ENCODE data around the gene SMAD6.
"Not testable (repeated sequence)": the region's sequence is repeated elsewhere in the genome, so short reads cannot be mapped to it uniquely, and the experiment has no call there.

Gene SMAD6

DNA sequence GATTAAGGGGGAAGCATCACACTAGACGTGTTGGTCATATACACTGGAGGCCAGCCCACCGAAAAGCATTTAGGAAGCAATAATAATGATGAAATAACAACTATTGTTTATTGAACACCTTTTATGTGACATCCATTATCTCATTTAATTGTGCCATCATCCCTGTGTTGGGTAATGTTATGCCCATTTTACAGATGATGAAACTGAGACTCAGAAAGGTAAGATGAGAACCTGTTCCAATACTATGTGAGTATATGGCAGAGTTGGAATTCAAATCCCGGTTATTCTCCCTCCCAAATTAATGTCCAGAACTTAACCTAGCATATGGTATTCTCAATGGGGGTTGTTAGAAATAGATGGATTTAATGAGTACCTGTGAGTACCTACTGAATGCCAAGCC, 99.2 kb downstream of the SMAD6 start:
- no peak for DNase-seq

DNA sequence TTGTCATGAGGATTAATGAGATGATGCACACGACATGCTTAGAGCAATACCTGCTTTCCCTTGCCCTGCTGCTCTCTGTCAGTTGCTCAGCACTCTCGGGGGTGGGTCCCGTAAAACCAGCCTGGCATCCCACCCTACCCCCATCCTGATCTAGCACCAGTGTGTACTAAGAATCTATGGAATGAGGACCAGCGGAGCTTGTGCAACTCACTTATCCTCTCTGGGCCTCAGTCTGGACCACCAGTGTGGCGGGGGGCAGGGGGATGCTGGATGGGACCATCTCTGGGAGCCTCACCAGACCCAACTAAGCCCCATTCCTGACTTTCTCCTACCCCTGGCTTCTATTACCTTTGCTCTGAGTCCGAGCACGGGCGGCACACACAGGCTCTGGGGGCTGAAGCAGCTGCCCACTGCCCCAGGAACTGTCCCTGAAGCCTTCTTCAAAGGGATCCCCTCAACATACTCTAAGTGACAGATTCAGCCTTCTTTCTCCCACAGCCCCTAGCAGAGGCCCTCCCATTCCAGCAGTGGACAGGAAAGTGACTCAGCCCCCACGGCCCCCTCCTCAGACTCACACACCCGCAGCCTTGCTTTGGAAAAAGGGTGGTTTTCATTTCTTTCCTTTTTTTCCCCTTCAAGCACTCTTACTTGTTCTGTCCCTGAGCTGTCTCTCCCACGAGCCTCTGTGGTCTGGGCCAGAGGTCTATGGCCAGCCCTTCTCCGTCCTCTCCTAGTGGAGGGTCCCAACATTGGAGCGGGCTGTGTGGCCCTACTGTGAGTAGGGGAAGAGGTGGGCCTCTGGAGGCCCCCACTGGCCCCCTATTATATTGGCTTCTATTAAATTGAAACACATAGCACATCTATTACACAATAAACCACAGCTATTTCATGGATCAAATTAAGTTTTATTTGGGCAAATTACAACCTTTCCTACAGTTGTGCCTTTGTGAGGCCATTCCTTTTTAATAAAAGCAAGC, 100.3 kb downstream of the SMAD6 start:
- no peak for DNase-seq

DNA sequence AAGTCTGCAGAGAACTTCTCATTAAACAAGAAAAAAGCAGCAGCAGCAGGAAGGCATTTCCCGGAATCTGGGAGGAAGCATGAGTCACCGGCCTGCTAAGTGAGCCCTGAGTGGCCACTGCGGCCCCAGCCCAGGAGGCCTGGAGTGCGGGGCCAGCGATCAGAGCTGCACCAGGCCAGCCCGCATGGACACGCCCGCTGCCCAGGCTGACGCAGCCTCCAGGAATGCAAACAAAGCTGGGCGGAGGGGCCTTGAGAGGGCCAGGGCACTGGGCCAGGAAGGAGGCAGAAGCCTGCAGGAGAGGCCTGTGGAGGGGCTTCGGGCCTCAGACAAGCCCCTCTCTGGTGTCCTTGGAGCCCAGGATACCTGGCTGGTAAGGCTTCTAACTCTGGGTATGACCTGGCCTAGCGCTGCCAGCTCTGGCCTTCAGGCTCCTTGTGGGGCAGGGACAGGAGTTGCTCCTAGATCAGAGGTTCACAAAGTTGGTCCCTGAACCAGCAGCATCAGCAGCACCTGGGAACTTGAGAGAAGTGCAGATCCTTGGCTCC, 101.2 kb downstream of the SMAD6 start:
- peak; percentile 93 for DNase-seq

DNA sequence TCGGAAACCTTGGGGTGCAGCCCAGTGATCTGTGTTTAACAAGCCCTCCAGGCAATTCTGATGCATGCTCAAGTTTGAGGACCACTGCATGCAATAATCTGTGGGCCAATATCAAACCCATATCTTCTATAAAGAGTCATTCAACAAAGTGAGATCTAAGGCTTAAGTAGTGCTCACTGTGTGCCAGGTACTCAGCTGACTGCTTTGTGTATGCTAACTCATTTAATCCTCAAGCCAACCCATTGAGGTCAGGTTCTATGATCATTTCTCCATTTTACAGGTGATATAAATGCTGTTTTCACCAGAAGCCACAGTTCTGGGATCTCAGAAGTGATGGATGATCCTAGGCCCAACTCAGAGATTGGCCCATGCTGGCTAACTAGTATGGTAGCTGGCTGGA, 101.7 kb downstream of the SMAD6 start:
- DNase-seq: no peak

DNA sequence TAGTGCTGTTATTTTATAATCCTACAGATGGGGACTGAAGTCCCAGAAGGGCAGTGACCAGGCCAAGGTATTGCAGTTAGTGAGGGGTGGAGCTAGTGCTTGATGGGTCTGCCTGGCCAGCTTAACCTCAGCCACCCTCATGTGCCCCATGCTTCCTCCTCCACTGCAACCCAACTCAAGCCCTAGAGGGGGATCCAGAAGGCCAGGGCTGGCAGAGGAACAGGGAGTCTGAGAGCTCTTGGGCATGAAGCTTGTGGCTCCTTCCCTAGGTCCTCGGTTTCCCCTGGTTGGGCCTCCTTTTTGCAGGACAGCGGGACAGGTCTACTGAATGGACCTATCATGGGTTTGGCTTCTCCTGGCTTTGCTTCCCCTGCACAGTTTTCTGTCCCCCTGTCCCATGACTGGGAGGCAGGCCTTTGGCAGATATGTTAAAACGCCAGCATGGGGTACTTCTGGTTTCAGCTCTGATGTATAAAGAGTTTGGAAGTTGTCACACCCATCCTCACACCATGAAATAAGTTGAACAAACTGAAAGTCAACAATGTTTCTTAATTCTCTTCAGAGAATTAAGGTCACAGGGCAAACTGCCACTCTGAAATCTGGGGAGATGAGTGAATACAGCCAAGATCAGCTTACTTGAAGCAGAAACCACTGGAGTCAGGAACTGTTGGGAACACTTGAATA, 103.3 kb downstream of the SMAD6 start:
- no peak for DNase-seq

DNA sequence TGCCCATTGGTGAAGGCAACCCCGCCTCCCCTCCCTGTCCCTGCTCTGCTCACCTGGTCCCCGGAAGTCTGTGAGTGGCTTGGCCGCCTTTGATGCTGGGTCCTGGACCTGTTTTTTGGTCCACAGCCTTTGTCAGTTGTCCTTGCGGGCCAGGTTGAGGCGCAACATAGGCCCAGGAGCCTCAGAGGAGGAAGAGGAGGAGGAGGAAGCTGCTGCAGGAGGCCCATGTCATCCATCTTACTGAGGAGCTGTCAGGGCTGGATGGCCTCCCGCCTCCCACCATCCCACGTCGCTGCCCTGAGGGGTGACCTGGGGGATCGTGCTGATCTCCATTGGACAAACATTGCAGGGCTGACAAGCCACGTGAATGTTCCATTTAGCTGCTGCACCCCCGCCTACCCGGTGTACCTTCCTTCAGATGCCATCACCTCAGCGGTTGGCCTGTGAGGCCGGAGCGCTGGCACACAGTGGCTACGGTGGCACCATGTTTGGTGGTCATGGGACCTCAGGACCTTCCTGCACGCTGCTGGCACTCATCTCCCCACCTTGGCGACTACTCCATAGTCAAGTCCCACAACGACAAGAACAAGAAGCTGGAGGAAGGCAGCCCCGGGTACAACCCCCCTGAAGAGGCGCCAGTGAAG, 106.3 kb downstream of the SMAD6 start:
- no peak for DNase-seq

DNA sequence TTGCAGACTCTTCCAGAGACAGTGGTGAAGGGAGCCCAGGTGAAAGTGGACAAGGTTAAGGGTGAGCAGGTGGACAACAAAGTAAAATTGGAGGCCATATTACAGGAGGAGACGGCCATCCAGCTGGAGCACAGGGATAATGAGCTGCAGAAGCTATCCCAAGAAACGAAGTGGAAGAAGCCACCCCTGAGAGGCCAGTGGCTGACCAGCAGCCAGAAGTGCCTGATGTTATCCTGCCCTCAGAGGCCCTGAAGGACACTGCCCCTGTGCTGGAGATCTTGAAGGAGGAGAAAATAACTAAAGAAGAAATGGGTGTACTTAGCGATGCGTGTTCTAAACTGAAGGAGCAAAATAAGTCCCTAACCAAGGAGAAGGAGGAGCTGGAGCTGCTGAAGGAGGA, 107.6 kb downstream of the SMAD6 start:
- DNase-seq: no peak

DNA sequence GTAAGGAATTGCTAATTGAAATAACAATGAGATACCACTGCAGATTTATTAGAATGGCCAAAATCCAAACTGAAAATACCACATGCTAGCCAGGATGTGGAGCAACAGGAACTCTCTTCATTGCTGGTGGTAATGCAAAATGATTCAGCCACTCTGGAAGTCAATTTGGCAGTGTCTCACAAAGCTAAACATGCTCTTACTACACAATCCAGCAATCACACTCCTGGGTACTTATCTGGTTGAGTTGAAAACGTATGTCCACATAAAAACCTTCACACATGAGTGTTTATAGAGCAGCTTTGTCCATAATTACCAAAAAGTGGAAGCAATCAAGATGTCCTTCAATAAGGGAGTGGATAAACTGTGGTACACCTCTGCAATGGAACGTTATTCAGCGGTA, 113.3 kb downstream of the SMAD6 start:
- DNase-seq: no peak

DNA sequence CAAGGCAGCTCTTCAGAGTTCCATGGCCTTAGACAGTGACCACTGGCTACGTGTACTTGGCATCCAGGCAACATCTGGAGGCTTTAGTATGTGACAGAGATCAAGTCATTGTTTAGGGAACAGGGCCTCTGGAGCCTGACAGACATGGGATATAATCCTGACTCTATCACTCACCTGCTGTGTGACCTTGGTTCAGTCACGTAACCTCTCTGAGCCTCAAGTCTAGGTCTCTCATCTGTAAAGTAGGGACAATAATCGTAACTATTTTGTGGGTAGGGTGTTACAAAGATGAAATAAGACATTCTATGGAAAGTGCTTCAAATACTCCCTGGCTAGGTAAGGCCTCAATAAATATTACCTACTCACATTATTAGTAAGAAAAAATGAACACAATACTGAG, 114.2 kb downstream of the SMAD6 start:
- no peak for DNase-seq

DNA sequence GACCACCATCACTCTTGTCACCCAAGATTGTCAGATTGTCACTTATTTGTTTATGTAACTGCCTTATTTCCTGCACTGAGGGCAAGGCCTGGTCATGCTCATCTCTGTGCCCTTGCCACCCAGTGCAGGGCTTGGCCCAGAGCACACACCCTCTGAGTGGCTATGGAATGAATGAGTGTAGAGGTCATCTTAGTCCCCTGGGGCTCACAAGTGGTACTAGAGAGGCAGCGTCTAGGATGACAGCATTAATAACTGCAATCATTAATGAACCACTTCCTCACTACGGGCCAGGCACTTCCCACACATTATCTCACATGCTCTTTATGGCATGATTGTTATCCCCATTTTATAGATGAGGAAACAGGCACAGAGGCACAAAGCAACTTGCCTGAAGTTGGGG, 117.0 kb downstream of the SMAD6 start:
- no peak for DNase-seq

DNA sequence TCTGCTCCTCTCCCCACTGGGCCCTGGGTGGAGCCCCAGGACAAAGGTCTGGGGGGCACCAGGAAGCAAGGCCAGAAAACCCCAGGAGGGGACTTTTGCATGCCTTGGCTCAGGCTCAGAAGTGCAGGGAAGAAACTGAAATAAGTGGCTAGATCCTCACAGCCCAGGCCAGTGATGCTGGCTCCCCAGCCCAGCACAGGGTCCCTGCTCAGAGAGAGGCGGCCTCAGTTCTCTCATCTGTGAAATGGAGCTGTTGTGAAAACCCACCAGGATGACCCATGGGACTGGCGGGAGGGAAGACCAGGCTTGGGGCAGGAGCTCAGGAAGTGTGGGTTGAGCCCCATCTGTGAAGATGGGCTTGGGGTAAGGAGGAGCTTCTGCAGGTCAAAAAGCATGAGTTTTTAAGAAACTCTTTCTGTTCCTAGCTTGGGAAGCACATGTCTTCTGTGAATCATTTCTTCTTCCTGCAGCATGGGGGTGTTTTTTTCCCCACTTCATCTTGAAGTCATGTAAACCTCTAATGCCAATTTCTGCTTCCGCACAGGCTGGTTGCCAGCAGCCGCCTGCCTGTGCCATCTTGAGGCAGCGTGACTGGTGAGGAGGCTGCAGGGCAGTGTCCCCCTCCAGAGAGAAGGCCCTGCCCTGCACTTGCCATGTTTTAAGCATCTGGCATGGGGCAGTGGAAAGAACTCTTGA, 118.6 kb downstream of the SMAD6 start:
- no peak for DNase-seq

DNA sequence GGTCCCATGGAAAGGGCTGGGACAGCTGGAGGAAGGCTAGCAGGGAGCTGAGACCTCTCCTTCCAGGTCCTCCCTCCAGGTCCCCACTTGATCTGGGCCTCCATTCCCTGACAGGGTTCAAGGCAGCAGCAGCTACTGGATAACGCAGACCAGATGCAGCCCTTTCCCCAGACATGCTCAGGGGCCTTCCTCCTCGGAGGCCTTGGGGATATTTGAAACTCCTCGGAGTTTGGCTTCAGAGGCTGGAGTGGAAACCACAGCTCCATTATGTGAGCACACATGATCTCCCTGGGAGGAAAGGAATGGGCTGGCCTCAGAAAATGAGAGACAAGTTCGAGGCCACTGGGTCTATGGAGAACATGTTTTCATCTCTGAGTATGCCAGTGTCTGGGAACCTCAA, 119.3 kb downstream of the SMAD6 start:
- DNase-seq: no peak

DNA sequence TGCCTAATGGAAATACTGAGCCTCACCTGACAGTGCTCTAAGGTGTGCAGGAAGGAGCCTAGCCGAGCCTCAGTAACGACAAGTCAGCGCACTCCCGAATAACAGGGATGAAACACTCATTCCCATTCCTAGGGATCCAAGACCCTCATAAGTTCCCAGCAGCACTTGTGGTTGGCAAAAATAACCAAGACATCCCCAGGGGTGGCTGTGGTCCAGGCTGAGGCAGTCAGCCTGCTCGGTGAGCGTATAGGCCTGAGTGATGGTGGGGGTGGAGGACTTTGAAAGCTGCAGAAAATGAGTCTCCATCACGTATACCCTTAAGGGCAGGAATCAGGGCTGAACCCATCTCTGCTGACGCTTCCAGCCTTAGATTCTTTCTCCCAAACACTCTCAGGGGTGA, 120.1 kb downstream of the SMAD6 start:
- no peak for DNase-seq

DNA sequence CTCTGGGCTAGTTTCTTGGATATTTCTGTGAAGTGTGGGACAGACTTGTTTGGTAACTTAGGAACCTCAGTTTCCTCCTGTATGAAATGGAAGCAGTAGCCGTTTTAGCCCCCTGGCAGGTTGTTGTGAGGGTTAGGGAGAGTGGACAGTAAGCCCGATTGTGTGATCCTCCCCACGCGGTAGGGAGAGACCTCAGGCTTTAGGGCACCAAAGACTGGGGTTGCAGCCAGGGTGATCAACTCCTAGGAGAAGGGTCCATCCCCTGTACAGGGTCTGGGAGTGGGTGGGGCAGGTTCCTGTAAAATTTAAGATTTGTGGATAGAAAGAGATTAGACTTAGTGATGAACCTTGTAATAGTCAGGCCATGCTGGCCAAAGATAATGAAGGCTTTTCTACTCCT, 120.5 kb downstream of the SMAD6 start:
- DNase-seq: no peak

DNA sequence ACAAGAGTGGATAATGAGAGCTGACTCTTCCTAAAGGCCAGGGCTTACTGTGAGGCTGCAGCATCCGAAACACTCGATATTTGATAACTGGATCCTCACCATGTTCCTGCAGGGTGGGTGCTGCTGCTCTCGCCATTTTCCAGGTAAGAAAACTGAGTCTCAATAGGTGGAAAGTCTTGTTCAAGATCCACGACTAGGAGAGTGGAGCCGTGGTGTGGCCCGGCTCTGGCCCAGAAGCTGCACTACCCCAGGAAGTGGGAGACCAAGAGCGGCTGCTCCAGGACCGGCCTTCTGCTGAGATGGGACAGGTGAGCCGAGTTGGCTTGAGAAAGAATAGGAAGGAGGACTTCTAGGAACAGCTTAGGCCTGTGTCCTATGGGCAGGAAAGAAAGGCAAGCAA, 121.6 kb downstream of the SMAD6 start:
- DNase-seq: no peak

DNA sequence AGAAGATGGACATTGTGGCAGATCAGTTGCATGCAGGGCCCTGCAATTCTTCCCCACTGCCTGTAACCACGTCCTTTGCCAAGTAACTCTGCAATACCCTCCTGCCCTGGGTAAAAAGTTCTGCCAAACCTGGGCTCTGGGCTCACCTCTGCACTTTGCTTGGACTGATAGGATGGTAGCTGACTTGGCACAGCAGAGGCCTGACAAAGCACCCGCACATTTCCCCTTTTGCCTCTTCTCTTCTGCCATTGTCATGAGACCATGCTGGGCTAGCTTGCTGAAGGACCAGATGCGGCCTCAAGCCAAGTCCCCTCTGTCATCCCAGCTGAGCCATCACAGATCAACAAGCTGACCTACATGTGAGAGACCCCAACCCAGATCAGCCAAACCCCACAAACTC, 122.4 kb downstream of the SMAD6 start:
- DNase-seq: no peak

DNA sequence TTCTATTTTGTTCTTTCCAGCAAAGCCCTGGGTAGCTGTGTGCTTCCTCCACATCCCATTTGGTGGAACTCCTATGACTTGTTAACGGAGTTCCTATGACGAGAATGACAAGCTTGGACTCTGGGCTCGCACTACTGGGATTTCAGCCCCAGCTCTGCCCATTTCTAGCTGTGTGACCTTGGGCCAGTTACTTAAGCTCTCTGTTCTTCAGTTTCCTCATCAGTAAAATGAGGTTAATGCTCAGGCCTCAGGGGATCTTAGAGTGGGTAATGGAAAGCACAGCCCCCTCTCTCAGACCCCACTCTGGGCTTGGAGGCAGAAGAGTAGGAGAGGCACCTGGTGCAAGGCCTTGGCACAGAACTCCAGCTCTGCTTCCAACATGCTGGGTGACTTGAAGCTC, 123.1 kb downstream of the SMAD6 start:
- DNase-seq: no peak

DNA sequence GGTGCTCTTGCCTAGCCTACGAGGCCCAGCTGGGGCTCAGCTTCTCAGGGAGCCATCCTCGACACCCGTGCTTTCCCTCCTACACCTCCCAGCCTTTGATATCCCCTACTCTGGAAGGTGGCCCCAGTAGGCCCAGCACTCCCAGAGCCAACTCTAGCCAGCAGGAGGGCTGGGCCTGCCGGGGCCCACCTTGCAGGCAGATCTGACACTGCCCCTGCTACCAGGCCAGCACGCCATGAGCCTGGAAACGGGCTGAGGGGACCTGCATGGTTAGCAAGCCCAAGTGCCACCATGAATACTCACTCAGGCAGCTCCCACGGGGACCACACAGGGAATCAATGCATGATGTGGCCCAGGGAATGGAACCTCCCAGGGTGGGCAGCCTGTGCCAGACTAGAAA, 123.7 kb downstream of the SMAD6 start:
- DNase-seq: no peak

DNA sequence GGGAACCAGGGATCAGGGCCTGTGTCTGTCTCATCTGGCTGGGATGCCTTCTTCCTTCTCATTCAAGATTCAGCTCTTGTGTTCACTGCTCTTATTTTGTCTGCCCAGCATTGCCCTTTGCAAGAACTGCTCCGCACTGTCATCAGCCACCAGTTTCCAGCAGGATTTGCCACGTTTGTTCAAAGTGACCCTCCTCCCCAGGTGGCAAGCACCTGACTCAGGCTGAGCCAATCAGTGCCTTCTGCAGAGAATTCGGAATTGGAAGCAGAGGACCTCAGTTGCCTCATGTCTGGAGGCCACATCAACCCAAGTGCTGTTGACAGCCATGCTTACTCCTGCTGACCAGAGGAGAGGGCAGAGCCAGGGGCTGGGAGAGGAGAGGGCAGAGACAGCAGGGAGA, 124.5 kb downstream of the SMAD6 start:
- DNase-seq: no peak

DNA sequence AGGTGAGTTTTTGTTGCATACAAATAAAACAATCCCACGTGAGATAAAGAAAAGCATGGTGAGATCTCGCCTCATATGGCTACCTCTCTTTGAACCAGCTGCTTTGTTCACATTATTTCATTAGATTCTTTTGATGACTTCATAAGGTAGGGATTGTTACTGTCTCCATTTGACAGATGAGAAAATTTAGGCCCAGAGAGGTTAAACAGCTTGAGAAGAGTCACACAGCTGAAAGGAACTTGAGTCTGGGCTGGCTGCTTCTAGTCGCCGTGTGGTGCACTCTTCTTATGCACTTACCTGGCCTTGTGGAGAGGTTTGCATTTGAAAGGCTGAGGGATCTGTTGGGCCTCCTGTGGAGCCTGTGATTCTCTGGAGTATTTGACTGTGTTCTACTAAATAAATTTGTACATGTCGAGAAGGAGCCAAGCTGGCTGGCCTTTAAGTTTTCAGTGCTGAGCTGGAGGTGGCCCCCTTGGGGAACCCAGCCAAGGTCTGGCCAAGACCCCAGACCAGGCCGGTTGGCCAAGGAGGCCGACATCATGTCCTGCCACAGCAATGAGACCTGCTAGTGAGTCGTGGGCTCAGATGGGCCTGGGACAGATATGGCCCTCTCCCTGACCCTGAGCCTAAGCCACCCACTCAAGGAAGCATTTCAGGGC, 125.1 kb downstream of the SMAD6 start:
- no peak for DNase-seq

DNA sequence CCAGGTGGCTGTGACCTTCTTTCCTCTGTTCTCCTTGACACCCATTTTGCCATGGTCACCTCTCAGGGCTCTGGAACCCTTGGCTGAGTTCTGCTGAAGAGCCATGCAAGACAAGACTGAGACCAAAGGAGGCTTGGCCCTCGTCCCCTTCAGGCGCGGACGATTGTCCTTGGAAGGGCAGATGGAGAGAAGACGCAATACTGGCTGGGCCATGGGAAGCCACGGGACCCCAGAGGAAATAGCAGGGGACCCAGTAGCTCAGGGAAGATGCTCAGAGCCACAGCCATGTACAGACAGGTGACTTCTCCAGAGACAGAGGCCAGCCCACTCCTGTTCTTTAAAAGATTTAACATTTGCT, 125.6 kb downstream of the SMAD6 start:
- no peak for DNase-seq

DNA sequence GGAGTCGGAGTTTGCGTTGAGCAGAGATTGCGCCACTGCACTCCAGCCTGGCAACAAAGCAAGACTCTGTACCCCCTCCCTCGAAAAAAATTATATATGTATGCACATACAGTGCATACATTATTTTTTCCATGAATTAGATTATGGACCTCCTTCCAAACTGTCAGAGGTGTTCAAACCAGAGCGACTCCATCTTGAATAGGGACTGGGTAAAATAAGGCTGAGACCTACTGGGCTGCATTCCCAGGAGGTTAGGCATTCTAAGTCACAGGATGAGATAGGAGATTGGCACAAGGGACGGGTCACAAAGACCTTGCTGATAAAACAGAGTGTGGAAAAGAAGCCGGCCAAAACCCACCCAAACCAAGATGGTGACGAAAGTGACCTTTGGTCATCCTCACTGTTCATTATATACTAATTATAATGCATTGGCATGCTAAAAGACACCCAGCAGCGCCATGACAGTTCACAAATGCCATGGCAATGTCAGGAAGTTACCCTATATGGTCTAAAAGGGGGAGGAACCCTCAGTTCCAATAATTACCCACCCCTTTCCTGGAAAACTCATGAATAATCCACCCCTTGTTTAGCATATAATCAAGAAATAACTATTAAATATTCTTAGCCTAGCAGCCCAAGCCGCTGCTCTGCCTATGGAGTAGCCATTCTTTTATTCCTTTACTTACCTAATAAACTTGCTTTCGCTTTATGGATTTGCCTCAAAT, 126.9 kb downstream of the SMAD6 start:
- not testable (repeated sequence) for DNase-seq
